Type B pancreatic cell (in vitro differentiated cells): Measurements from ENCODE around the gene TYMP. TPM values are rescaled to one million over a fixed set of nuclear protein-coding genes. Genes with fewer than 3 reads are reported as not detected.

Experiments used
- DNase-seq: peaks from one replicate; pipeline ENCODE4 v3.0.0; 2021; ENCODE audit warnings: mixed read lengths; ENCODE audit not compliant: unreplicated experiment; ENCODE audit errors: extremely low spot score
- H3K27ac Mint-ChIP-seq: 2 replicates; pipeline ENCODE4 v1.8.0; 2021; ENCODE audit warnings: mild to moderate bottlenecking, mixed read lengths
- H3K27me3 Mint-ChIP-seq: 2 replicates; pipeline ENCODE4 v1.8.0; 2021; ENCODE audit warnings: mixed read lengths
- H3K36me3 Mint-ChIP-seq: 2 replicates; pipeline ENCODE4 v1.8.0; 2021; ENCODE audit warnings: mixed read lengths
- H3K4me1 Mint-ChIP-seq: one replicate; pipeline ENCODE4 v1.8.0; 2021; ENCODE audit warnings: mixed read lengths; ENCODE audit not compliant: unreplicated experiment
- H3K4me3 Mint-ChIP-seq: 2 replicates; pipeline ENCODE4 v1.8.0; 2021; ENCODE audit warnings: mild to moderate bottlenecking, mixed read lengths
- H3K9me3 Mint-ChIP-seq: 2 replicates; pipeline ENCODE4 v1.8.0; 2021; ENCODE audit warnings: mixed read lengths
- total RNA-seq: library from RNA; stranded (reverse); gene quantifications from 2 replicates; pipeline ENCODE4 v1.2.1, GENCODE V29; 2021; ENCODE audit warnings: low replicate concordance
- TF ChIP-seq, protein P1 (sequence below): fragments of 200-600 bp; sonication (generic); conservative IDR thresholded peaks from 2 replicates; pipeline ENCODE4 v1.5.0; 2021; ENCODE audit warnings: antibody characterized with exemption, mild to moderate bottlenecking

TYMP gene
- total RNA-seq, 1 donor from 2014 or later = 5.8 TPM

DNA sequence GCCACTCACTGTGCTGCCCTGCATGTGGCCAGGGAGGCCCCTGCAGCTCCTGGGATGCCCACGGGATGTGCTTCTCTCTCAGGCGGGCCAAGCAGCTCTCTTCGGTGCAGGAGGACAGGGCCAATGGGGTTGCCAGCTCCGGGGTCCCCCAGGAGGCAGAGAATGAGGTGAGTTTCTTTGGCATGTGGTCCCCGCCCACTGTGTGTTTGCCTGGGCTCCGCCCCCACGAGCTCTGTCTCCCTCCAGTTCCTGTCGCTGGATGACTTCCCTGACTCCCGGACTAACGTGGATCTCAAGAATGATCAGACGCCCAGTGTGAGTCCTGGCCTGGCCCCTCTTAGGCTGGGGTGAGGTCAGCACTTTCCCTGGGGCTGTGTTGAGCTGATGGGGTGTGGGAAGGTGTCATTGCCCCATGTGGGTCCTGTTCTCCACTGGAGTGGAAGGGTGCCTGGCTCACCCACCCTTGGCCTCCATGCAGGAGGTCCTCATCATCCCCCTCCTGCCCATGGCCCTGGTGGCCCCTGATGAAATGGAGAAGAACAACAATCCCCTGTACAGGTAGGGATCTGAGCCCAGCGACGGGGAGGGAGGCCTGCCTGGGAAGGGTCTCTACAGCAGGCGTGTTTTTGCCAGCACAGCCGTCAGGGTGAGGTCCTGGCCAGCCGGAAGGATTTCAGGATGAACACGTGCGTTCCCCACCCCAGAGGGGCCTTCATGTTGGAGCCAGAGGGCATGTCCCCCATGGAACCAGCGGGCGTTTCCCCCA, 12.1 kb downstream of the TYMP start:
- Mint-ChIP-seq H3K4me3 (no peak overlapping the region), H3K36me3 (peaks cover 8% of the 10 kb centered on the region), H3K27ac (no peak overlapping the region), H3K9me3 (no peaks in the 10 kb centered on the region), H3K4me1 (no peaks in the 10 kb centered on the region), H3K27me3 (no peaks in the 10 kb centered on the region)
- DNase-seq = no peak
- TF ChIP-seq, protein P1, sequence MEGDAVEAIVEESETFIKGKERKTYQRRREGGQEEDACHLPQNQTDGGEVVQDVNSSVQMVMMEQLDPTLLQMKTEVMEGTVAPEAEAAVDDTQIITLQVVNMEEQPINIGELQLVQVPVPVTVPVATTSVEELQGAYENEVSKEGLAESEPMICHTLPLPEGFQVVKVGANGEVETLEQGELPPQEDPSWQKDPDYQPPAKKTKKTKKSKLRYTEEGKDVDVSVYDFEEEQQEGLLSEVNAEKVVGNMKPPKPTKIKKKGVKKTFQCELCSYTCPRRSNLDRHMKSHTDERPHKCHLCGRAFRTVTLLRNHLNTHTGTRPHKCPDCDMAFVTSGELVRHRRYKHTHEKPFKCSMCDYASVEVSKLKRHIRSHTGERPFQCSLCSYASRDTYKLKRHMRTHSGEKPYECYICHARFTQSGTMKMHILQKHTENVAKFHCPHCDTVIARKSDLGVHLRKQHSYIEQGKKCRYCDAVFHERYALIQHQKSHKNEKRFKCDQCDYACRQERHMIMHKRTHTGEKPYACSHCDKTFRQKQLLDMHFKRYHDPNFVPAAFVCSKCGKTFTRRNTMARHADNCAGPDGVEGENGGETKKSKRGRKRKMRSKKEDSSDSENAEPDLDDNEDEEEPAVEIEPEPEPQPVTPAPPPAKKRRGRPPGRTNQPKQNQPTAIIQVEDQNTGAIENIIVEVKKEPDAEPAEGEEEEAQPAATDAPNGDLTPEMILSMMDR = no peak

DNA sequence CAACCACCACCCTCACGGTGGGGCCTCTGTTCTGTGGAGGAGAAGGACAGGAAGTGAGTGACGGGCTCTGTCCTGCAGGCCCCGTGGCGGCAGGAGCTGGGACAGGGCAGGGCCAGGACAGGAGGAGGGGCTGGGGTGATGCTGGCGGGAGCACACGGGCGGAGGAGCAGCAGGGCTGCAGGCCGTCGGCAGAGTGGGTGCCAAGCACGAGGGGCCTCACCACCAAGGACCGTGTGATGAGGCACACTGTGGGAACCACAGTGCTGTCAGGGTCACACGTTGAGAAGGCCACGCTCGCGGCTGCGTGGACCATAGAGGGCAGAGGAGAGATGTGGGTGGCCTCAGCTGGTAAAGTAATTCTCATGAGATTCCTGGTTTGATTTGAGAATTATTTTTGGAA, 12.9 kb downstream of the TYMP start:
- Mint-ChIP-seq H3K27me3 (no peaks in the 10 kb centered on the region), H3K4me3 (no peak overlapping the region), H3K4me1 (no peaks in the 10 kb centered on the region), H3K36me3 (peaks cover 8% of the 10 kb centered on the region), H3K27ac (no peak overlapping the region), H3K9me3 (no peaks in the 10 kb centered on the region)
- DNase-seq = no peak
- TF ChIP-seq, protein P1 = no peak

DNA sequence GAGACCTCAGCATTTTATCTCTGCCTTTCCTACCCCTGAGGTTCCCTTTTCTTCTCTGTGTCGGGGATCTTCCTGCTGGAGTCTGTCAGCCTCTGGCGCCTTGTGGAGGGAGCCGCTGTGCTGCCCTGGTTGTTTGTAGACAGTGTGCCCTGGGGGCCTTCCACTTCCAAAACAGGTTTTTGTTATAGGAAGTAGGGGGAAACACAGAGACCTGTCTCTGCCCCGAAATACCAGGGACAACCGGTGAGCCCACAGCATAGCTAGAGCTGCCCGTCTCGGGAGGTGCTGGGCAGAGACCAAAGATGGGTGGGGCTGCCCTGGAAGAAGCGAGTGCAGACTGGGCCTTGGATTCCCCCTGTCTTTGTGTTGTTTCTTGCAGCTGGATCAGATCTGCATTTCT, 13.7 kb downstream of the TYMP start:
- no peak overlapping the region for H3K27ac Mint-ChIP-seq
- H3K27me3 Mint-ChIP-seq = no peaks in the 10 kb centered on the region
- no peak for DNase-seq

DNA sequence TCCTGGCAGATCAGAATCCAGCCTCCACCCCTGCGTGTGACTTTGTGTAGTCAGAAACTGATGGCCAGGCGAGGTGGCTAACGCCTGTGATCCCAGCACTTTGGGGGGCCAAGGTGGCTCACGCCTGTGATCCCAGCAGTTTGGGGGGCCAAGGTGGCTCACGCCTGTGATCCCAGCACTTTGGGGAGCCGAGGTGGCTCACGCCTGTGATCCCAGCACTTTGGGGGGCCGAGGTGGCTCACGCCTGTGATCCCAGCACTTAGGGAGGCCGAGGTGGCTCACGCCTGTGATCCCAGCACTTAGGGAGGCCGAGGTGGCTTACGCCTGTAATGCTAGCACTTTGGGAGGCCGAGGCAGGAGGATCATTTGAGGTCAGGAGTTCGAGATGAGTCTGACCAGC, 16.6 kb downstream of the TYMP start:
- Mint-ChIP-seq H3K27me3 (no peaks in the 10 kb centered on the region), H3K27ac (no peak overlapping the region), H3K4me1 (peaks cover 9% of the 10 kb centered on the region), H3K36me3 (peaks cover 4% of the 10 kb centered on the region), H3K4me3 (no peak overlapping the region), H3K9me3 (no peaks in the 10 kb centered on the region)
- TF ChIP-seq, protein P1 = no peak
- DNase-seq = no peak

More for the DNA sequence above, 13.7 kb downstream of the TYMP start:
- H3K9me3 Mint-ChIP-seq = no peaks in the 10 kb centered on the region
- H3K4me1 Mint-ChIP-seq = no peaks in the 10 kb centered on the region
- peaks cover 8% of the 10 kb centered on the region for H3K36me3 Mint-ChIP-seq
- TF ChIP-seq, protein P1 = no peak
- no peak overlapping the region for H3K4me3 Mint-ChIP-seq

DNA sequence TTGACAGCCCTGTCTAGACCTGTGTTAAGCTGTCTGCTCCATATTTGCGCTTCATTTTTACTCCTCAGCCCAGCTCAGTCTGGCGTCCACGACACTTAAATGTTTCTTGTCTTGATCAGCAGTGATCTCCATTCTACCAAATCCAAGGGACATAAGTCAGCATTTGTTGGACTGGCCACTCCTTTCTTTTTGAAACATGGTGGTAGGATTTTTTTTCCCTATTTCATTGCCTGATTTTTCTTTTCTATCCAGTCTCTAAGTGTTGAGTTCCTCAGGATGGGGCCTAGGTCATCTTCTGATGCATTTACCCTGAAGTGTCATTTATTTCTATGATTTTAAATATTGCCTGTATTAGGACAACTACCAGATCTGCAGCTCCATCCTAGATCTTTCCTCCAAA, 20.9 kb downstream of the TYMP start:
- Mint-ChIP-seq H3K27ac (peak overlapping the region; percentile 89), H3K36me3 (no peaks in the 10 kb centered on the region), H3K4me1 (peaks cover 9% of the 10 kb centered on the region), H3K4me3 (peak overlapping the region; percentile 92), H3K9me3 (no peaks in the 10 kb centered on the region), H3K27me3 (no peaks in the 10 kb centered on the region)
- DNase-seq = no peak
- TF ChIP-seq, protein P1 = no peak
